Suprapubic skin (tissue), 4 donors: ENCODE data around the gene SRXN1. TPM values are rescaled to one million over a fixed set of nuclear protein-coding genes. Genes with fewer than 3 reads are reported as not detected.

Source experiments
- DNase-seq, 2 donors: peaks; one replicate each; pipeline ENCODE4 v3.0.0-alpha.2; 2019; ENCODE audit warnings: low spot score in 2 of 2
- H3K27ac ChIP-seq: fragments of 200-600 bp; sonication (generic); one replicate; pipeline ENCODE4 v1.5.1; 2019
- H3K27me3 ChIP-seq: fragments of 200-600 bp; sonication (generic); one replicate; pipeline ENCODE4 v1.5.1; 2019
- H3K36me3 ChIP-seq: fragments of 200-600 bp; sonication (generic); one replicate; pipeline ENCODE4 v1.5.1; 2019
- H3K4me1 ChIP-seq: fragments of 200-600 bp; sonication (generic); one replicate; pipeline ENCODE4 v1.5.1; 2019
- H3K4me3 ChIP-seq: fragments of 200-600 bp; sonication (generic); one replicate; pipeline ENCODE4 v1.5.1; 2019; ENCODE audit warnings: mild to moderate bottlenecking
- H3K9me3 ChIP-seq: fragments of 200-600 bp; sonication (generic); one replicate; pipeline ENCODE4 v1.5.1; 2019
- EP300 ChIP-seq: sonication (generic); formaldehyde crosslinking; IDR thresholded peaks from one replicate; pipeline ENCODE4 v1.6.1; 2017; ENCODE audit warnings: antibody characterized with exemption
- POLR2A ChIP-seq, 2 donors: fragments of 450-650 bp; IDR thresholded peaks; one replicate each; pipeline ENCODE4 v1.6.1; 2017; ENCODE audit warnings: antibody characterized with exemption in 2 of 2, mild to moderate bottlenecking in 2 of 2, moderate library complexity in 2 of 2
- POLR2AphosphoS5 ChIP-seq, 3 donors: sonication (generic); formaldehyde crosslinking; IDR thresholded peaks; one replicate each; pipeline ENCODE4 v1.6.1; 2017; ENCODE audit warnings: antibody characterized with exemption in 3 of 3
- WGBS: methylation state at CpG from one replicate; pipeline ENCODE4 v1.1.5; 2018; 5-methylcytosine and 5-hydroxymethylcytosine counted together
- total RNA-seq, 4 donors: library from RNA; depleted of rRNA; stranded (reverse); fragments of >200 nt; gene quantifications; one replicate each; pipeline ENCODE4 v1.1.0, GENCODE V29; 2016
- TF ChIP-seq, protein P1 (sequence below), 2 donors: fragments of 200-600 bp in 1 of 2; fragments of 450-650 bp in 1 of 2; sonication (generic) in 1 of 2; IDR thresholded peaks; one replicate each; pipeline ENCODE4 v1.5.1; 2016 to 2019; ENCODE audit warnings: antibody characterized with exemption in 2 of 2, mild to moderate bottlenecking in 1 of 2, moderate library complexity in 1 of 2

The SRXN1 gene
- total RNA-seq, 4 donors from 2014 or later, result 7.8 to 27.7 (median 21.0) TPM

DNA sequence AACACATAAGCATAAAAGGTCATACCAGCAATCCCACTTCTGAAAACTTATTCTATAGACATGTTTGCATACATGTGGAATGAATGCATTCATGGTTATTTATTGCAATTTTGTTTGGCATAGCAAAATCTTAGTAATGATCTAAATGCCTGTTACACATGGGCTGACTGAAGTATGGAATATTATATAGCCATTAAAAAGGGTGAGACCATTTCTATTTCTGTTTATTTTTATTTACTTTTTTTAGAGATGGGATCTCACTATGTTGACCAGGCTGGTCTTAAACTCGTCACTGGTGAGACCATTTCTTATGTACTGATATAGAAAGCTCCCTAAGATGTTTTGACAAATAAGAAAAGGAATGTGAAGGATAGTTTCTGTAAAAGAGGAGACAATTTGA lies 36.9 kb upstream of the SRXN1 start:
- WGBS, result 59% methylated on average over 1 of the region's 1 CpG

DNA sequence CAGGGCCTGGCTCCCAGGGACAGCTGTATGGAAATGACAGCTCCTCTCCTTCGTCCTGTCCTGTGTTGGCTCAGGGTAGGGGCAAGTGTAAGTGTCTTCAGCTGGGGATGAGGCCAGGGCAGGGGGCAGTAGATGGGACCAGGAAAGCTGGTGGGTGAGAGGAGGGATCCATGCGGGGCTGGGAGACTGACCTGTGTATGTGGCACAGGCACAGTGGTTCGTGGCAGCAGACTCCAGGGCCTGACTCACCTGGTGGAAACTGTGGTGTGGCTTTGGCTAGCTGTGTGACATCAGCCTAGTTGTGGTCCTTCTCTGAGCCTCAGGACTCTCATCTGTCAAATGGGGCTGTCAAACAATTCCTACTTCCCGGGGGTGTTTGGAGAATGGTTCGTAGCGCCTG lies 36.3 kb upstream of the SRXN1 start:
- Histone ChIP-seq H3K4me1 (no peaks in the 10 kb centered on the region), H3K4me3 (no peak overlapping the region), H3K27ac (no peak overlapping the region), H3K36me3 (no peaks in the 10 kb centered on the region), H3K9me3 (no peaks in the 10 kb centered on the region), H3K27me3 (peaks cover 72% of the 10 kb centered on the region)
- DNase-seq, result peak; percentile 17 to 50
- TF ChIP-seq POLR2AphosphoS5 (IDR thresholded peaks at IDR 0.05) (no peak), POLR2A (IDR thresholded peaks at IDR 0.05) (no peak), EP300 (no peak)
- TF ChIP-seq, protein P1, sequence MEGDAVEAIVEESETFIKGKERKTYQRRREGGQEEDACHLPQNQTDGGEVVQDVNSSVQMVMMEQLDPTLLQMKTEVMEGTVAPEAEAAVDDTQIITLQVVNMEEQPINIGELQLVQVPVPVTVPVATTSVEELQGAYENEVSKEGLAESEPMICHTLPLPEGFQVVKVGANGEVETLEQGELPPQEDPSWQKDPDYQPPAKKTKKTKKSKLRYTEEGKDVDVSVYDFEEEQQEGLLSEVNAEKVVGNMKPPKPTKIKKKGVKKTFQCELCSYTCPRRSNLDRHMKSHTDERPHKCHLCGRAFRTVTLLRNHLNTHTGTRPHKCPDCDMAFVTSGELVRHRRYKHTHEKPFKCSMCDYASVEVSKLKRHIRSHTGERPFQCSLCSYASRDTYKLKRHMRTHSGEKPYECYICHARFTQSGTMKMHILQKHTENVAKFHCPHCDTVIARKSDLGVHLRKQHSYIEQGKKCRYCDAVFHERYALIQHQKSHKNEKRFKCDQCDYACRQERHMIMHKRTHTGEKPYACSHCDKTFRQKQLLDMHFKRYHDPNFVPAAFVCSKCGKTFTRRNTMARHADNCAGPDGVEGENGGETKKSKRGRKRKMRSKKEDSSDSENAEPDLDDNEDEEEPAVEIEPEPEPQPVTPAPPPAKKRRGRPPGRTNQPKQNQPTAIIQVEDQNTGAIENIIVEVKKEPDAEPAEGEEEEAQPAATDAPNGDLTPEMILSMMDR (IDR thresholded peaks at IDR 0.05), result no peak
- 78% methylated on average over 6 of the region's 6 CpGs for WGBS

More for the DNA sequence above, 36.9 kb upstream of the SRXN1 start:
- Histone ChIP-seq H3K36me3 (no peaks in the 10 kb centered on the region), H3K9me3 (no peaks in the 10 kb centered on the region), H3K27me3 (peaks cover 66% of the 10 kb centered on the region), H3K4me3 (no peak overlapping the region), H3K4me1 (no peaks in the 10 kb centered on the region), H3K27ac (no peak overlapping the region)
- no peak for DNase-seq
- TF ChIP-seq EP300 (no peak), POLR2AphosphoS5 (IDR thresholded peaks at IDR 0.05) (no peak), POLR2A (IDR thresholded peaks at IDR 0.05) (no peak)
- TF ChIP-seq, protein P1 (IDR thresholded peaks at IDR 0.05), result no peak

DNA sequence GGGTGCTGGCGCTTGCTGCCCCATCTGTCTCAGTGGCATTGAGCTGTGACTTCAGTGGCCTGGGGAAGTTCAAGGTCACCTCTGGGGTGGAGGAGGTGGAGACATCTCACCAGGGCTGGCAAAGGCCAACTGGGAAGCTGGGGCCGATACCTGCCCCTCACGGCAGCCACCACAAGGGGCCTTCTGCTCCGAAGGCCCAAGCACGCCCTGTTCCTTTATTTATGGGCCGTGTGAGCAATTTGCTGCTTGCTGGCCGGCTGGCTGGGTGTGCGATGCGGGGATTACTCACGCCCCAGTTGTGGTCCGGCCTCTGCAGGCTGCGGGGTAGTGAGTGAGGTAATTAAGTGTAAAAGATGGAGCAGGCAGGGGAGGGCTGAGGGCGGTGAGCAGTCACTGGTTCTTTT lies 35.8 kb upstream of the SRXN1 start:
- Histone ChIP-seq H3K4me3 (no peak overlapping the region), H3K9me3 (no peaks in the 10 kb centered on the region), H3K27ac (no peak overlapping the region), H3K36me3 (no peaks in the 10 kb centered on the region), H3K27me3 (peaks cover 69% of the 10 kb centered on the region), H3K4me1 (no peaks in the 10 kb centered on the region)
- DNase-seq, result peak in 1 of 2 donors; percentile 41
- 31% methylated on average over 11 of the region's 13 CpGs for WGBS
- TF ChIP-seq POLR2AphosphoS5 (IDR thresholded peaks at IDR 0.05), result no peak
- no peak for TF ChIP-seq POLR2A (IDR thresholded peaks at IDR 0.05)
- TF ChIP-seq, protein P1 (IDR thresholded peaks at IDR 0.05), result no peak
- no peak for TF ChIP-seq EP300

DNA sequence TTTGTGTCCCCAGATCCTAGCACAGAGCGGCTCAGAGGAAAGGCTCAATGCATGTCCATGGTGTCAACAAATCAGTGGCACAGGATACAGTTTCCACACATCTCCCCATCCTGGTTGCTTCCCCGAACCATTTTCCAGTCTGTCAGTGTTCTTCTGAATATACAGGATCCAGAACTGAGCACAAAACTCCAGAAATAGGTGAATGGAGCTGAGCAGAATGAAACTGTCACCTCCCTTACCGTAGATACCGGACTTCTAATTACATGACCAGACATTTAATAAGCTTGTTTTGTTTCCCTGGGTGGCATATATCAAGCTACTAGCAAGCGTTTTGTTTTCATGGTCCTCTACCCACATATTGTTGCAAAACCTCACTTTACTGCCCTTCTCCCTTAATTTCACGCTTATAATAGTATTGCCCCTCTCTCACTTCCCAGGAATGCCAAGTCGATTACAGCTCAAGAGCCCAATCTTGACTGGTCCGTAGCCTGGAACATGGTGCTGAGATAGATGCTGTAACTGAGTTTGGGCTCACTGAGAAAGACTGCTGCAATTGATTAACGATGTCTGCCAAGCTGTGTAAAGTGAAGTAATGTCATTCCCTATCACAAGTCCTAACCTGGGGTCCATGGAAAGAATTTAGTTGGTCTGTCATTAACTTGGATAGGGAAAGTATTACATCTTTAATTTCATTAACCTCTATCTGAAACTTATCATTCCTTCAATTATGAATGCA lies 34.6 kb upstream of the SRXN1 start:
- H3K4me3 ChIP-seq, result no peak overlapping the region
- H3K27me3 ChIP-seq, result peaks cover 66% of the 10 kb centered on the region
- TF ChIP-seq, protein P1 (IDR thresholded peaks at IDR 0.05), result no peak
- 70% methylated on average over 9 of the region's 9 CpGs for WGBS
- H3K36me3 ChIP-seq, result no peaks in the 10 kb centered on the region
- no peaks in the 10 kb centered on the region for H3K9me3 ChIP-seq
- H3K27ac ChIP-seq, result no peak overlapping the region
- no peak for DNase-seq
- H3K4me1 ChIP-seq, result no peaks in the 10 kb centered on the region

DNA sequence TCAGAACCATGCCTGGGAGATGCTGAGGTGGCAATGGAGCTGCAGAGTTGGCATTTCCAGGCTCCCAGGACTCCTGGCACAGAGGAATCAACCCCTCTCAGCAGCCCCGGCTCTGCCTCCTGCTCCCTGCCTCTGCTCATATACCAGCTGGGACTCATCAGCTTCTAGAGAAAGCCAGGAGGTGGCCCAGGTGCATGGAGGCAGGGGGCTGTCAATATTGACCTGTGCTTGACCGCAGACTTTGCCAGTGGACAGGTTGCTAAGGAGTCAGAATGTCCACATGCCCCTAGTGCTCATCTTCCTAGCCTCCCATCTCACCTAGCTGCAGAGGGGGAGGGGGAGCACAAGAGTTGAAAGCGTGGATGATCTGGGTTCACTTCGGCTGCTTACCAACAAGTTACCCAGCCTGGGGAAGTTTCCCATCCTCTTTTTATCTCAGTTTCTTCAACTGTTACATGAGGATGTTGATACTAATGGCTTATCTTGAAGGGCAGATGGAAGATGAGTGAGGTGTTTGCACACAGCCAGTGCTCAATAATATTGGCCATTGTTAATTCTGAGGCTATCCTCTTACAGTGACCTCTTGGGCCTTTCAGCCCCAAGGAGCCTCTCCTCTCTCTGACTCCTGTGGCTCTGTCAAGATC lies 31.8 kb upstream of the SRXN1 start:
- no peaks in the 10 kb centered on the region for H3K4me1 ChIP-seq
- peaks cover 85% of the 10 kb centered on the region for H3K27me3 ChIP-seq
- no peak overlapping the region for H3K4me3 ChIP-seq
- no peaks in the 10 kb centered on the region for H3K36me3 ChIP-seq
- DNase-seq, result no peak
- TF ChIP-seq POLR2A (IDR thresholded peaks at IDR 0.05) (no peak), POLR2AphosphoS5 (IDR thresholded peaks at IDR 0.05) (no peak), EP300 (no peak)
- TF ChIP-seq, protein P1 (IDR thresholded peaks at IDR 0.05), result no peak
- WGBS, result 80% methylated on average over 4 of the region's 4 CpGs
- H3K9me3 ChIP-seq, result no peaks in the 10 kb centered on the region
- no peak overlapping the region for H3K27ac ChIP-seq
